ENCODE data around the gene NFATC2. TPM values are rescaled to one million over a fixed set of nuclear protein-coding genes. Genes with fewer than 3 reads are reported as not detected.

The NFATC2 gene
- polyA plus RNA-seq, 1 donor from 2014 or later, result not detected

DNA sequence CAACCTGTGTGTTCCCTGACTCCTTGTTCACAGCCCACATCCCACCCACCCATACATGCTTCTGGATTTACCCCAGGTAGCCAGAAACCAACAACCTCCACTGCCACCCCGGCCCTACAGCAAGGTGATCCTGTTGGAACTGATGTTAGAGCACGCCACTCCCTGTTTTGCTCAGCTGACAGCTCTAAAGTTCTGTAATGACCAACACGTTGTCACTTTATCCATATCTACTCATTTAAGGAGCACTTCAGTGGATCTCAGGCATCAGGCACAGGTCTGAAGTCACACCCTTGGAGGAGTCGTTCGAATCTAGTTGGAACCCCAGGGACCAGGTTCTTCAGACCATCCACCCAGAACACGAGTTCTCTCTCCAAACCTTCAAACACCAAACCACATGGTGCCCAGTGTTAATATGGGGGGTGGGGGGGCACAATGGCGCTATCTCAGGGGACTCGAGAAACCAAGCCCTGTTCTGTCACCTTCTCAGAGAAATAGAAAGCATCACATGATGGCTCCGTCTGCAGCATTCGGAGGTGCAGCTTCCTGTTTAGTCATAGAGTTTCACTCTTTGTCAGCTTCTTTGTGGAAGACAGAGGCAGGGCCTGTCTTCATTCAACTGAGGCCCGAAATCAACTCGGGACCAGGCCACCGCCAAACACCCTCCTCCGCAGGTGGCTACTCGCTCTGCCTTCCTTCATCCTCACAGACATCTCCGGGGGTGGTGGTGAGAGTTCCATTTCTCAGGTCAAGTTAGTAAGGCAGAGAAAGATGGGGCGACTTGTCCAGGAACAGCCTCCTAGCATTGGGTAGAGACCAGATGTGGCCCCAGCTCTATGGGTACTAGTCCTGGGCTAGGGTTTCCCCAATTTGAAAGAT is 142.2 kb downstream of the NFATC2 start:
- no peaks in the 10 kb centered on the region for H3K27me3 ChIP-seq (ENCODE audit: insufficient read depth, low read depth, low read length)
- H3K79me2 ChIP-seq (replicated peaks; ENCODE audit: insufficient read depth, low read length), result no peaks in the 10 kb centered on the region
- no peak overlapping the region for H3K9ac ChIP-seq (ENCODE audit: low read length)
- H3K4me2 ChIP-seq (ENCODE audit: low read length), result no peak overlapping the region
- H3K27ac ChIP-seq (ENCODE audit: low read length), result no peak overlapping the region
- H3F3A ChIP-seq (ENCODE audit: insufficient read depth, low read length, poor library complexity, severe bottlenecking), result no peaks in the 10 kb centered on the region
- H2AFZ ChIP-seq (ENCODE audit: low read depth, low read length), result no peak overlapping the region
- H4K20me1 ChIP-seq (ENCODE audit: insufficient read depth), result no peaks in the 10 kb centered on the region
- TF ChIP-seq EP300 (conservative IDR thresholded peaks at IDR 0.05; ENCODE audit: poor library complexity, severe bottlenecking) (no peak), SMC3 (conservative IDR thresholded peaks at IDR 0.05; ENCODE audit: poor library complexity) (no peak), TAF1 (IDR thresholded peaks at IDR 0.05; ENCODE audit: low read depth) (no peak), RAD21 (conservative IDR thresholded peaks at IDR 0.05) (no peak), MXI1 (conservative IDR thresholded peaks at IDR 0.05; ENCODE audit: poor library complexity, severe bottlenecking) (no peak), POLR2AphosphoS5 (IDR thresholded peaks at IDR 0.05) (no peak), EZH2 (IDR thresholded peaks at IDR 0.05; ENCODE audit: borderline replicate concordance, insufficient read depth, low read length, poor library complexity, severe bottlenecking) (no peak)
- TF ChIP-seq, protein P1, sequence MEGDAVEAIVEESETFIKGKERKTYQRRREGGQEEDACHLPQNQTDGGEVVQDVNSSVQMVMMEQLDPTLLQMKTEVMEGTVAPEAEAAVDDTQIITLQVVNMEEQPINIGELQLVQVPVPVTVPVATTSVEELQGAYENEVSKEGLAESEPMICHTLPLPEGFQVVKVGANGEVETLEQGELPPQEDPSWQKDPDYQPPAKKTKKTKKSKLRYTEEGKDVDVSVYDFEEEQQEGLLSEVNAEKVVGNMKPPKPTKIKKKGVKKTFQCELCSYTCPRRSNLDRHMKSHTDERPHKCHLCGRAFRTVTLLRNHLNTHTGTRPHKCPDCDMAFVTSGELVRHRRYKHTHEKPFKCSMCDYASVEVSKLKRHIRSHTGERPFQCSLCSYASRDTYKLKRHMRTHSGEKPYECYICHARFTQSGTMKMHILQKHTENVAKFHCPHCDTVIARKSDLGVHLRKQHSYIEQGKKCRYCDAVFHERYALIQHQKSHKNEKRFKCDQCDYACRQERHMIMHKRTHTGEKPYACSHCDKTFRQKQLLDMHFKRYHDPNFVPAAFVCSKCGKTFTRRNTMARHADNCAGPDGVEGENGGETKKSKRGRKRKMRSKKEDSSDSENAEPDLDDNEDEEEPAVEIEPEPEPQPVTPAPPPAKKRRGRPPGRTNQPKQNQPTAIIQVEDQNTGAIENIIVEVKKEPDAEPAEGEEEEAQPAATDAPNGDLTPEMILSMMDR (IDR thresholded peaks at IDR 0.05; ENCODE audit: poor library complexity, severe bottlenecking), result no peak
- TF ChIP-seq, protein P2, sequence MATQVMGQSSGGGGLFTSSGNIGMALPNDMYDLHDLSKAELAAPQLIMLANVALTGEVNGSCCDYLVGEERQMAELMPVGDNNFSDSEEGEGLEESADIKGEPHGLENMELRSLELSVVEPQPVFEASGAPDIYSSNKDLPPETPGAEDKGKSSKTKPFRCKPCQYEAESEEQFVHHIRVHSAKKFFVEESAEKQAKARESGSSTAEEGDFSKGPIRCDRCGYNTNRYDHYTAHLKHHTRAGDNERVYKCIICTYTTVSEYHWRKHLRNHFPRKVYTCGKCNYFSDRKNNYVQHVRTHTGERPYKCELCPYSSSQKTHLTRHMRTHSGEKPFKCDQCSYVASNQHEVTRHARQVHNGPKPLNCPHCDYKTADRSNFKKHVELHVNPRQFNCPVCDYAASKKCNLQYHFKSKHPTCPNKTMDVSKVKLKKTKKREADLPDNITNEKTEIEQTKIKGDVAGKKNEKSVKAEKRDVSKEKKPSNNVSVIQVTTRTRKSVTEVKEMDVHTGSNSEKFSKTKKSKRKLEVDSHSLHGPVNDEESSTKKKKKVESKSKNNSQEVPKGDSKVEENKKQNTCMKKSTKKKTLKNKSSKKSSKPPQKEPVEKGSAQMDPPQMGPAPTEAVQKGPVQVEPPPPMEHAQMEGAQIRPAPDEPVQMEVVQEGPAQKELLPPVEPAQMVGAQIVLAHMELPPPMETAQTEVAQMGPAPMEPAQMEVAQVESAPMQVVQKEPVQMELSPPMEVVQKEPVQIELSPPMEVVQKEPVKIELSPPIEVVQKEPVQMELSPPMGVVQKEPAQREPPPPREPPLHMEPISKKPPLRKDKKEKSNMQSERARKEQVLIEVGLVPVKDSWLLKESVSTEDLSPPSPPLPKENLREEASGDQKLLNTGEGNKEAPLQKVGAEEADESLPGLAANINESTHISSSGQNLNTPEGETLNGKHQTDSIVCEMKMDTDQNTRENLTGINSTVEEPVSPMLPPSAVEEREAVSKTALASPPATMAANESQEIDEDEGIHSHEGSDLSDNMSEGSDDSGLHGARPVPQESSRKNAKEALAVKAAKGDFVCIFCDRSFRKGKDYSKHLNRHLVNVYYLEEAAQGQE (IDR thresholded peaks at IDR 0.05; ENCODE audit: borderline replicate concordance), result no peak
- no peaks in the 10 kb centered on the region for H3K36me3 ChIP-seq (ENCODE audit: insufficient read depth, low read length)
- no peaks in the 10 kb centered on the region for H3K9me2 ChIP-seq (ENCODE audit: insufficient read depth, low read length)
- no peak overlapping the region for H3K4me3 ChIP-seq (ENCODE audit: low read length)
- H3K9me3 ChIP-seq (ENCODE audit: low read length), result no peaks in the 10 kb centered on the region

DNA sequence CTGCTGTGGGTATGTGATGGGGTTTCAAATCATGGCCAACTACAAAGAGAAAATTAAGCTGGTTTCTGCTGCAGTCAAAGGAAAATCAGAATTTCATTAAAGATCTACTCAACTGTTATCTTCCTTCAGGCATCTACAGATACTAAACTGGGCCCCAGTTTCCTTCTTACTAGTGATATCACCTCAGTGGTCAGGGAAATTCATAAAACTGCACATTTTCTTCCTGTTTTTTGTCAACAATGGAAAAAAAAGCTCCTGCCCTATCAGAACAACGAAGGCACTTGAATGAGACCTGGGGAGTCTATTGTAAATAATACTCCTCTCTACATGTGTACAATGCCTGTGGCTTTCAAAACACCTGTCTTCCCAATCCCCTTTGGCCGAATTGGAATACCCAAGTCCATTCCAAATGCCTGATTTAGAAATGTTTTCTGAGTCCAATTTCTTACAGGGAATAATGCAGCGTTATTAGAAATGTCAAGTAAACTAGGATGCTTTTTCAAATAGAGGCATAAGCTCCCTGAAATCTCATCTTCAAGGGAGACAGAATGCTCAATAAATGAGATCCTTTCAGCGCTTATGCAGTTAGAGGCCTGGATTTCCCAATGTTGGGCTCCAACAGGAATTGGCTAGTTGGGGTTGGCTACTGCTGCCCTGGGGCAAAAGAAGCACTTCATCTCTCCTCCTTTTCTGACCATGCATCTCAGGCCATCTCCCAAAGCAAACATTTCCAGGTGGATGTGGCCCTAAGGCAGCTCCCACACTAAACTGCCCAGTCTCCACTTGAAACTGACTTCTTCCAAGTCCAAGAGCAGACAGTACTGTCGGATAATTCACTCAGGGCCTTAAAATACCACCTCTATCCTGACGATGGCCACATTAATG is 143.3 kb downstream of the NFATC2 start:
- Histone ChIP-seq H4K20me1 (ENCODE audit: insufficient read depth) (no peaks in the 10 kb centered on the region), H3K9me3 (ENCODE audit: low read length) (no peaks in the 10 kb centered on the region), H3K27ac (ENCODE audit: low read length) (no peak overlapping the region), H3F3A (ENCODE audit: insufficient read depth, low read length, poor library complexity, severe bottlenecking) (no peaks in the 10 kb centered on the region), H3K79me2 (replicated peaks; ENCODE audit: insufficient read depth, low read length) (no peaks in the 10 kb centered on the region), H3K36me3 (ENCODE audit: insufficient read depth, low read length) (no peaks in the 10 kb centered on the region), H3K9ac (ENCODE audit: low read length) (no peak overlapping the region), H2AFZ (ENCODE audit: low read depth, low read length) (no peak overlapping the region), H3K4me3 (ENCODE audit: low read length) (no peak overlapping the region), H3K4me2 (ENCODE audit: low read length) (no peak overlapping the region), H3K27me3 (ENCODE audit: insufficient read depth, low read depth, low read length) (no peaks in the 10 kb centered on the region), H3K9me2 (ENCODE audit: insufficient read depth, low read length) (no peaks in the 10 kb centered on the region)
- TF ChIP-seq TAF1 (IDR thresholded peaks at IDR 0.05; ENCODE audit: low read depth) (no peak), EZH2 (IDR thresholded peaks at IDR 0.05; ENCODE audit: borderline replicate concordance, insufficient read depth, low read length, poor library complexity, severe bottlenecking) (no peak), EP300 (conservative IDR thresholded peaks at IDR 0.05; ENCODE audit: poor library complexity, severe bottlenecking) (no peak), RAD21 (conservative IDR thresholded peaks at IDR 0.05) (no peak), SMC3 (conservative IDR thresholded peaks at IDR 0.05; ENCODE audit: poor library complexity) (no peak), POLR2AphosphoS5 (IDR thresholded peaks at IDR 0.05) (no peak), MXI1 (conservative IDR thresholded peaks at IDR 0.05; ENCODE audit: poor library complexity, severe bottlenecking) (no peak)
- TF ChIP-seq, protein P2 (IDR thresholded peaks at IDR 0.05; ENCODE audit: borderline replicate concordance), result no peak
- TF ChIP-seq, protein P1 (IDR thresholded peaks at IDR 0.05; ENCODE audit: poor library complexity, severe bottlenecking), result no peak
